Measurements from ENCODE around the gene KCNQ1.

Gene KCNQ1

DNA sequence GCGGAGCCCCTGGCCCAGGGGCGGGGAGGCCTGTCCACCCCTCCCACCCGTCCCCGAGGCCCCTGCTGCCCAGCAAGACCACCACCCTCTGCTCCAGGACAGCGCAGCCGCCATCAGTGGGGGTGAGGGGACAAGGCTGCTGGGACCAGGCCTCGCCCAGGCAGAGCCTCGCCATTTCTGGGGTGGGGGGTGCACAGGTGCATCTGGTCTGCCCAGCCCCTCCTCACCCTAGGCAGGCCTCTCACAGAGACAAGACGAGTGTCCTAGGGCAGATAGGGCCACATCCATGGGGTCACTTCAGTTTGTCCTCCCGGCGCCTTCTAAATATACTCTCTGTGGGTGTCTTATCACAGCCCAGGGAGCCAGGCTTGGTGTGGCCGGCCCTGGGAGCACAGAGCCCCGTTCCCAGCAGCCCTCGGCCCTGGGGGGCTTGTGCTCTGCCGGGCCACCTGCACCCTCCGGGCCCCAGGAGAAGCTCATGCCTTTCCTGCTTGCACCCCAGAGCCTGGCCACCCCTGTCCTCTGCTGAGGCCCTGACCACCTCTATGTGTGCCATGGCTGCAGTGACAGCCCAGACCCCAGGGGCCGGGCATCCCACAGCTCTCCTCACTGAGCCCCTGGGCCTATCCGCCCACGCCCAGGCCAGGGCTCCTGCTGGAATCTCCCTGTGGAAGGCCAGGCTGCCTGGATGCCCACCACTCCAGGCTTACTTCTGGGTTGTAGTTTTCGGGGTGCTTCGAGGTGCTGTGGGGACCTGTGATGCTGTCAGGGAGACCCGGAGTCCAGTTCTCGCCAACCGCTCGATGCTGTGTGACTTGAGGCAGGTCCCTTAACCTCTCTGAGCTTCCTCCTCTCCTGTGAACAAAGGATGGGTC, 70.8 kb downstream of the KCNQ1 start:
- no peak for DNase-seq

DNA sequence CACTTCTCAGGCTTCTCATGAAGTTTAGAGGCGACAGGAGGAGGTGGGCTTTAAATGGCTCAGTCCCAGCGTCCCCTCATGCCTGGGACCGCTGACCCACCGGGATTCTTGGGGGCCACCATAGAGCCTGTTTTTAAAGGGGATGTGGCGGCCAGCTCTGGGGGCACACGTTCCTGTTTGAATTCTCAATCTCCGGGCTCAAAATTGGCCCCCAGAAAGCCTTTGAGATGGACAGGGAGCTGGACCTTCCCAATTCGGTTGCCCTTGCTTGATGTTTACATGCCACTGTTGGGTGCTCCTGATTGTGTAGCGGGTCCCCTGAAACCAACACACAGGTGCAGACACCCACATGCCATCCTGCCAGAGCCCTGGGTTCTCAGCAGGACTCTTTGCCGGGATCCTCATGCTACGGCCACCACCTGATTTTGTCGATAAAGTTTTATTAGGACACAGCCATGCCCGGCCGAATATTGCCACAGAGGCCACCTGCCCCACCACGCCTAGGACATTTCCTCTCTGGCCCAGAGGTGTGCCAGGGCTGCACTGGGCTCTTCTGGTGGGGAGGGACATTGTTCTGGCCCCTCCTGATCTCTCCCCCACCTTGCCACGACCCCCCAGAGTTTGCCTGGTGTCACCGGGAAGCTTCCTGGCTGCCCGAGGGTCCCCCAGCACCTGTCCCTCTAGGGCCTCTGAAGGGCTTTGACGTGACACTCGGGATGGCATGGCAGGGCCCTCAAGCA, 71.6 kb downstream of the KCNQ1 start:
- DNase-seq: no peak

DNA sequence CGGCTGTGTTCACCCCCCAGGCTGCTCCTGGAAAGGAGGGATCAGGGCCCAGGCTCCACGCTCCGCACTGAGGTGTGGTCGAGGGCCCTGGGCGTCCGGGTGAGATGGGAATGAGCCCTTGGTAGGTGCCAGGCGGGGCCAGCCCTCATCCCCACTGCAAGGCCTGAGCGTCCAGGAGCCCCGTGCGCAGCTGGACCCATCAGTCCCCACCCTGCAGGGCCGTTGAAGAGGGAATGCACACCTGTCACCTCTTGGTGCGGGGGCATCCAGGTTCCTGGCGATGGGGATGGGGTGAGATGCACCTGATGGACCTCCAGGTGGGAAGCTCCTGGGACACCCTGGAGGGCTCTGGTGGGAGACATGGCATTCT, 72.2 kb downstream of the KCNQ1 start:
- DNase-seq: no peak

DNA sequence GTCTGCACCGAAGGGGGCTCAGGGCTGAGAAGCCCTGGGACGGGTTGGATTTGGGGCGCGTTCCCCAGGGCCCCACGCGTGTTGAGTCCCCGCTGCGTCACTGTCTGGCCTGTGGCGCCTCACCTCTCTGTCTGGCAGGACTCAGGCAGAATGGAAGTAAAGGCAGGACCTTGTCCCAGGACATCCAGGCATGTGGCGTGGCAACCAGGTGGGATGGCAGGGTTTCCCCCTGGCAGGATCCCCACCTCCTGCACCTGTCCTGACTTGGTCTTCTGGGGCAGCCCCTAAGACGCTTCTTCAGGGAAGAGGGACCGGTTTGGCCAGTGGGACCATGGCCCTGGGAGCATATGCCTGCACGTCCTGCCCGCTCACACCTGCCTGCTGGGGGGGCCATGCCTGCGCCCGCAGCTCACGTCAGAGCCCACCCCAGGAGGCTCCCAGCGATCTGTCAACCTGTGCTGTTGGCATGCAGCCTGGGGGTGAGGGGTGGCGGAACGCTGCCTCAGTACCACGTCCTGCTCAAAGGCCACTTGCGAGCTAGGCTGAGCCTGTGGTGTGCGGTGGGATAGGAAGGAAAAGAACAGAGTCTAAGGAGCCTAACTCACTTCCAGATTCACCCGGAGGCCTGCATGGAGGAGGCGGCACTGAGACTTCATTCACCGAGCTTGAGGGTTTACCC, 72.7 kb downstream of the KCNQ1 start:
- no peak for DNase-seq

DNA sequence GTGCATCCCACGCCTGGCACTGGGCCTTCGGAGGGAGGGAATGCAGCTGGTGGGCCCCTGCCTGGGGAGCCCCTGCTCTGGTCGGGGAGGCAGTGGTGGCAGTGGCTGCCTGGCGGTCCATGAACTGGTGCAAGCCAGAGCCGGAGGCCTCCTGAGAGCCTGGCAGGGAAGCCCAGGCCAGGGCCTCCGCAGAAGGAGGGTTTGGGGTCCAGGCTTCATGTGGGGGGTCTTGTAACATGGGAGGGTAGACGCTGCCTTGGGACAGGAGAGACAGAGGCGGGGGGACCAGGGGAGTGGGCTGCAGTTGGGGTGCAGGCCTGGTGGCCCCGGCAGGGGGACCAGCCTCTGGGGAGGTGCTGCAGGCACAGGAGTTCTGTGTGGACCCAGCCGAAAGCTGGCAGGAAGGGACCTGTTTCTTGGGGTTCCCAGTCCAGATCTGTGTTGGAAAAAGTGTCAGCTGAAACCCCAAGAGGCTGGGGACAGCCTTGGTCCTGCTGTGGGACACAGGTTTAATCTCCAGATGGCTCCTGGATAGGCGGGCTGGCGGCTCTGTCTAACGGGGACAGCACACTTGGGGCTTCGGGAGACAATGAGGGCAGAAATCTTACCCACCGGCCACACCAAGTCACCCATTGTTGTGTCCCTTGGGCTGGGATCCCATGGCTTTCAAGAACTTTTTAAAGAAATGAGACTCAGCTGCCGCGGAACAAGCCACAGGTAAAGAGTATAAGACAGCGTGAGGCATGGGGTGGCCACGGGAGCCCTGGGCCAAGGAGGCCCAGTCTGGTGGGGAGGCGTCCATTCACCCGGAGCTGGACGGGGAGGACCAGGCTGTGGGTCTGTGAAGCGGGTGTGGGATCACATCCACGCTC, 73.5 kb downstream of the KCNQ1 start:
- DNase-seq: no peak

DNA sequence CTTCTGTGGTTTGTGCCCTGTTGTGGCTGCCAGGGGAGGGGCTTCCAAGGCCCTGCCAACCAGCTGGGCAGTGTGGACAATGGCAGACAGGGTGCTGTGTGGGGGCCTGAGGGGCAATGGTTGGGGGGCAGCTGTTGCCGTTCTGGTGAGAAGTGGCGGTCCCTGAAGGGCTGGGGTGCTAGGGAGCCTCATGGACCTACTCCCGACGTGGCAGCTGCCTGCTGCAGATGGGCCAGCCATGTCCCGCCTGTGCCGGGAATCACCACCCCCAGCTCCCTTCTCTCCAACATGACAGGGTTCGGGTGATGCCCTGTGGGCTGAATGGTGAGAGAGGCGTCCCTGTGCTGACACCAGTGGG, 74.2 kb downstream of the KCNQ1 start:
- no peak for DNase-seq

DNA sequence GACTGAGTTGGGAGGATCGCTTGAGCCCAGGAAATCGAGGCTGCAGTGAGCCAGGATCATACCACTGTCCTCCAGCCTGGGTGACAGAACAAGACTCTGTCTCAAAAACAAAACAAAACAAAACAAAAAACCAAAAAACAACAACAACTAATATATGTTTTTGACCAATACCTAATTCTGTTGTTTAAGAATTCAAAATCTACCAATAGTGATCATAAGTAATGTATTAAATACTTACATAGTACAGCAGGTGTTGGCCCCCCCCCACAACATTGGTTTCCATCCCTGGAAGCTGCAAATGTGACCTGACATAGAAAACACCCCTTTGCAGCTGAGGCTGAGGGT, 74.7 kb downstream of the KCNQ1 start:
- DNase-seq: no peak

DNA sequence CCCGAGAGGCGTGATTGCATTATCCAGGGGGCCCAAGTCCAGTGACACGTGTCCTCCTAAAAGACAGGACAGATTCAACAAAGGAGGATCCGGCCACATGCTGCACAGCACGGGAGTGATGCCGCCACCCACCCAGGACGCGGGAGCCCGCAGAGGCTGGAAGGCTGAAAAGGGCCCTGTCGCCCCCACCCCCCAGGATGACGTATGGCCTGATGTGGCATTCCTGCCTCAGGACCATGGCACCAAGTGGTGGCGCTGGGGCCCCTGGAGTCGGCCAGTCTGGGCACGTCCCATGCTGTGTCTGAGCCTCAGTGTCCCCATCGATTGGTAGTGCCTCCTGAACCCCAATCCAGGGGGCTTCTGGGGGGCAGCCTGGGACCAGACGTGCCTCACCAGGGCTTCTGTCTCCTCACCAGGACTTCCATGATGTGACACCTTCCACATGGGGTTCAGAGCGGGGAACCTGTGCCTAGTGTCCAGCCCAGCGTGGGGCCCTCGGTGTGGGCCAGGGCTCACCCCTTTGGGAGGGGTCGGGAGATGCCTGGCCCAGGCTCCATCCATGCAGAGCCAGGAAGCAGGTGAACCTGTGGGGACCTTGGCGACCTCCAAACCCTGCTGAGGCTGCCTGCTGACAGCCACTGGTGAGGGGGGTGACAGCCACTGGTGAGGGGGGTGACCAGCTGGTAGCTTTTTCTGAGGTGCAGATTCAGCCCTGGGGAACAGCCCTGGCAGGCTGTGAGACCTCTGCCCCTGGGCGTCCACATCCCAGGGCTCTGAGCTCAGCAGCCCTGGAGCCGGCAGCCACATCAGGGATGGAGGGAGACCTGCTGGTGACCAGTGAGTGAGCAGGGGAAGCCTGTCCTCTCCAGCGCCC, 75.3 kb downstream of the KCNQ1 start:
- no peak for DNase-seq

DNA sequence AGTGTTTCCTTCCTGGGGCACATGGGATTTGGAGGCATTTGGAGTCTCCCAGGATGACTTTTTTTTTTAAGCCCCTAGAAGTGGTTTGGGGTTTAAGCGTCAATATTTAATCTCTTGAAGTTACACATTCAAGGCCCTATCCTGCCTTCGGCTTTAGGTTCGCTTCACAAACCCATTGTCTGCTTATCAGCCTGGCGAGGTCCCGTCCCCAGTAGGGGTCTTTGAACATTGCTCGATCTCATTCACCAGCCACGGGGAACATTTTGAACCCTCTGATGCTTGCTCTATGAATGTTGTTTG, 75.9 kb downstream of the KCNQ1 start:
- no peak for DNase-seq

DNA sequence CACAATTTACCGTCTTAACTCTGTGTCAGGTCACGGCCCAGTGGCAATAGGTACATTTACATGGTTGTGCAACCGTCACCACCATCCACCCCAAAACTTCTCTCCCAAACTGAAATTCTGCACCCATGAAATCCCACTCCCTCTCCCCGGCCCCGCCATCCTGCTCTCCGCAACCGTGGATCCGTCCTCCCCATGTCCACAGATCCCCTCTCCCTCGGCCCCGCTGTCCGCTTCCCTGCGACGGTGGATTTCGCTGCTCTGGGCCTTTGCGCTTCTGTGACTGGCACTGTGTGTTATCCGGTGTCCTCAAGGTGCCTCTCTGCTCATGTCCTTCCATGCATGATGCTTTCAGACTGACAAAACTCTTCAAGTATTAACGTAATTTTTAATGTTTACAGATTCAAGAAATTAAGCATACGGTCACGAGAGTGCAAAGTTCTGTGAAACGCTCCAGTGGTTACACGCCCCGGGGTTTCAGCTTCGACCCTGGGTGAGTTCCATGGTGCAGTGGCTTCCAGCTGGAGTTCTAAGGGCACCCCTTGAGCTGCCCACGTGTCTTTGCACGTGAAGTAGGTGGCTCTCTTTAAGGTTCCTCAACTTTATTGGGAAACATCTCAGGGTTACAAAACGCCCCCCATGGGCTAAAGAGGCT, 76.4 kb downstream of the KCNQ1 start:
- DNase-seq: no peak

DNA sequence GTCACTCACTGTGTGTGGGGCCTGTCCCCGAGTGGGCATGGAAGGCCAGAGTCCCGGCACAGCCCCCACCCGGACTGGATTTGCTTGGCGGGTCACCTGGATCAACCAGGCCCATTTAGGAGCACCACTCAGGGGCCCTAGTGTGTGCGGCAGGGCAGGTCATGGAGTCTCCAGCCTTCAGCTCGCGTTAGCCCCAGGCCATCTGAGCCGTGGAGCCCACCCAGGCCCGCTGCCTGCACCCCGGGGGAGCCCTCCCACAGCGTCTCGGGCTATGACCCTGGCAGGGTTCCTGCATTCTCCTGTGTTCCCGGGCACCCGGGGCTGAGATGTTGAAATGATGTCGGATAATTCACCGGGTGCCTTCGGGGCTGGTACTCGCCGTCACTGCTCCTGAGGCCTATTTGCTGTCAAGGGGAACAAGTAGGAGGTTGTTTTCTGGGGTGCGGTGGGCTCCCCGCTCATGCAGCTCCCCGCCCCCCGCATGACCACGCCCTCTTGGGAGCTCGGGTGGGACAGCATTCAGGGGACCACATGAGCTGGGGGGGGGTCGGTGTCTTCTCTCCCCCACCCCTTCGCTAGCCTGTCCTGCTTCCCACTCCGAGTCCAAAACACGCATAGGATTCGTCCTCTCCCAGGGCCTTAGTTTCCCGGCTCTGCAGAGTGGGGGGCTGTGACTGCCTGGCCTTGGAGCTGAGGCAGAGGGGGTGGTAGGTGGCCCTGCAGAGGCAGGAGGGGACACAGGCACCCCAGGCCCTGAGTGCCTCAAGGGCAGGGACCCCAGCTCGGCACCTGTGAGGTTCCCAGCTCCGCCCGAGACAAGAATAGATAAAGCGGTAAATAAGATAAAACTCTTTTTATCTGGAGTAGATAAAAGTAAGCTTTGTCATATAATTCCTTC, 77.2 kb downstream of the KCNQ1 start:
- no peak for DNase-seq

DNA sequence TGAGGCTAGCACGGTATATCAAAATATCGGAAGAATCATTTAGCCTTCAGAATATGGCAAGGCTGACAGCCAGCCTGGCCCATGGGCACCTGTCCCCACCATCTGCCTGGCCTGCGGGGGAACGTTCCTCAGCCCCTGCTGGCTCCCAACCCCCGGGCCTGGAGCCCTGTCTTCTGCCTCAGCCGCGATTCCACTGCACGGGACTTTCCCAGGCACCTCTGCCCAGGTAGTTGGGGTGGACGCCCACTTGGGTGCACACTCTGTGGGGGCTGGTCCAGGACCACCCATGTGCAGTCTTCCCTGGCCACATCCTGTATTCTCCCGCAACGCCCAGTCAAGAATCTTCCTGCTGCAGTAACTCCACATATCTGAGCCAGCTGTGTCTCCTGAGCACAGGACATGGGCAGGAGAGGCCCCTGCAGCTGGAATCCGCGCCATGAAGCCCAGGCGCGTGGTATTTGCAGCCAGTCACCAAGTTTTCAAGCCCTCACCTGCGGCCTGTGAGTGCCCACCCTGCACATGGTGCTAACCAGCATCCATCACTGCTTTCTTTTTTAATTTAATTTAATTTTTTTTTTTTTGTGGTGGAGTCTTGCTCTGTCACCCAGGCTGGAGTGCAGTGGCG, 77.9 kb downstream of the KCNQ1 start:
- no peak for DNase-seq

DNA sequence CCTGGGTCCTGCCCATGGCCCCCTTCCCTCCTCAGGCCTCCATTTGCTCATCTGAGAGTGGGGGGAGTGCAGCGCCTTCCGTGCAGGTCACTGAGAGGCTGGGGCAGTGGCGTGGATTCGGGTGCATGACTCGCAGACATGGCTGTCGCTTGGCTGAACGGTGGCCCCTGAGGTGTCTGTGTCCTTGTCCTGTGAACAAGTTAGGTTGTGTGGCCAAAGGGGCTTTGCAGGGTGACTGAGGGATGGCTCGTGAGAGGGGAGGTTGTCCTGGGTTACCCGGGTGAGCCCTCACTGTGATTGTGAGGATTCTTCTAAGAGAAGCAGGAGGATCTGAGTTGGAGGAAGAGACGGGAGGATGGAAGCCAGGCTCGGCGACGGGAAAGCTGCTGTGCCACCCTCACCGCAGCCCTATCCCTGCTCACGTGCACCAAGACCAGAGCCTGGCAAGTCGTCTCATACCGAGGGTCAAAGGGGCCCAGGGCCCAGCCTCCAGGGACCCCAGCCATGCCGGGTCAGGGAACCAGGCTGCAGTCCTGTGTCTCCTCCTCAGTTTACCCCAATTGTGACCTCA, 79.1 kb downstream of the KCNQ1 start:
- DNase-seq: no peak

DNA sequence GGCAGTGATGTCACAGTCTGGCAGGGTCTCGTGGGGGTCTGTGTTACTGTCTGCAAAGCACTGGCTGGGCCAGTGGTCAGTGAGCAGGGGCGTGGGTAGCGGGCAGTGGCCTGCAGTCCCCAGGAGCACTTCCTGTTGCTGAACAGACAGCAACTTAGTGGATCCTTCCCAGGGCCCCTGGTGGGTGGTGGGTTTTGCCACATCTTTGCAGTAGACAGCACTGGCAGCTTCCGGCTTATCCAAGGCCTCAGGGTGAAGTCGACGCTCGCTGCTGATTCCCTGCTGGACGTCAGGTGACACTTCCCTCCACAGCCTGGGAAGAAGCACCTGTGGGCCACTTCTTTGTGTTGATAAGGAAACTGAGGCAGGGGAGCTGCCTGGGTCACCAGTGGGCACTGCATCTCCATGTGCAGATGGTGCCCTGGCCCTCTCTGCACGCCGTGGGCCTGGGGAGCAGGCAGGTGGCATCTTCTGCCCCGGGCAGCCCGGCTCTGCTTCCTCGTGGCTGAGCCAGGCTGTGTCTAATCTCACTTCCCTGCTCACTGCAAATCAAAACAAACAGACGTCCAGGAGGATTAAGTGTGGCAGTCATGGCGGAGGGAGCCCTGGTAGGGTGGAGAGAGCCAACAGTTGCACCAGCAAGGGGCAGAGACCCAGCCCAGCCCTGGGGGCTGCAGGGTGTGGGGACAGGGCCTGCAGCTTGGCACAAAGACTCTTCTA, 79.8 kb downstream of the KCNQ1 start:
- DNase-seq: no peak

DNA sequence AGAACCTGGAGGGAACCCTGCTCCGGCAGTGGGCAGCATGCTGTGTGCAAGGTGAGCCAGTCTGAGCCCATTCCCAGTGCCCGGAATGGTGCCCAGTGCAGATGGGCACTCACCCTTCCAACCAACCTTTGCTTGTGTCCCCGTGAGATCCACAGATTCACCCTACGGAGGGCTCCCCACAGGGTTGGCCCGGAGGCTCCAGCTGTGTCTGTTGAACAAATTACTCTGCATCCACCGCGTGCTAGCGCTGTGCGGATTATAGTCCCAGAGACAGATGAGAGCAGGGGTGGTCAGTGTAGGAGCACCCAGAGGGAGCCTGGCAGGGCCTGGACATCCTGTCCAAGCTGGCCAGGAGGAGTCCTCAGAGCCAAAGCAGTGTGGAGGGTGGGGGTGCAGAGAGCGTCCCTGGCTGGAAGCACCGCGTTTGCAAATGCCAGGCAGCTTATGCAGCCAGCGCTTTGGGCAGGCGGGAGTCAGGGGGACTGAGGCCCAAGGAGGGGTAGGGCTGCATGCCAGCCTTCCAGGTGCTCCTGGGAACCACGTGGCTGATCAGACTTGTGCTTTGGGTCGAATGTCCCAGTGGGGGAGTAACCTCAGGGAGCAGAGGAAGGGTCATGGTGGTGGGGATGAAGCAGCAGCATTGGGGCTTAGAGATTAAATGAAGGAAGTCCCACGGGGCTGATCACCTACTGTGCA, 80.5 kb downstream of the KCNQ1 start:
- DNase-seq: no peak

DNA sequence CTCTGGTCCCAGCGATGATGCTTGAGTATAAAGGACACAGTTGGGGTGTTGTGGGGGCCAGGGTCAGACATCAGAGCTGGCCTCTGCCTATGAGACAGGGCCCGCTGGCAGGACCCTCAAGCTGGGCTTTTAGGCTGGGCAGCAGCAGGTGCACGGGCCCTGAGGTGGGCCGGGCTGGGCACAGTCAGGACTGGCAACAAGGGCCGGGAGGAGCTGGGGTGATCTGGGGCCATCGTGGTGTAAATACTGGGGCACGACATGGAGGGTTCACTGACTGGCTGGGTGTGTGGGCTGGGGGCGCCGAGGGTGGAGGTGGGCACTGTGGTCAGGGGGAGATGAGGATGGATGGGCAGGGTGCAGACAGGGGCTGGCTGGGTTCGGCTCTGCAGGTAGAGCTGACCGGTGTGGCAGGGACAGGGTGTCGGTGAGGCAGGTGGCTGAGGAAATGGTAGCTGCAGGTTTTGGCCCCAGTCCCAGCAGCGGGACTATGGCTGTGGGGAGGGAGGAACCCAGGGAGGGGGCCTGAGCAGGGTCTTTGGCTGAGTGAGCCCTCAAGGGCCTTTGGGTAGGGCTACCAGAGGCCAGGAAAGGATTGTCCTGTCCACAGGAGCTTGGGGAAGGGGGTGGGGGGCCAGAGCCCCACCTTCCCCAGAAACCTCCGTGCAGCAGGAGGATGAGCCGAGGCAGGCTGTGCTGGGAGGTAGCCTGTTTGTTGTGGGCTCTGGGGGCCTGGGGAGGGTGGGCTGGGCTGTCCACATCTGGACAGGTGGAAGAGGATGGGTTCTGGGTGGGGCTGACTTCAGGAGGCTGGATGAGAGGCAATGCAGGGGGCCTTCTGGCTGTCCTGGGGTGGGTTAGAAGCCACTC, 81.4 kb downstream of the KCNQ1 start:
- DNase-seq: no peak

DNA sequence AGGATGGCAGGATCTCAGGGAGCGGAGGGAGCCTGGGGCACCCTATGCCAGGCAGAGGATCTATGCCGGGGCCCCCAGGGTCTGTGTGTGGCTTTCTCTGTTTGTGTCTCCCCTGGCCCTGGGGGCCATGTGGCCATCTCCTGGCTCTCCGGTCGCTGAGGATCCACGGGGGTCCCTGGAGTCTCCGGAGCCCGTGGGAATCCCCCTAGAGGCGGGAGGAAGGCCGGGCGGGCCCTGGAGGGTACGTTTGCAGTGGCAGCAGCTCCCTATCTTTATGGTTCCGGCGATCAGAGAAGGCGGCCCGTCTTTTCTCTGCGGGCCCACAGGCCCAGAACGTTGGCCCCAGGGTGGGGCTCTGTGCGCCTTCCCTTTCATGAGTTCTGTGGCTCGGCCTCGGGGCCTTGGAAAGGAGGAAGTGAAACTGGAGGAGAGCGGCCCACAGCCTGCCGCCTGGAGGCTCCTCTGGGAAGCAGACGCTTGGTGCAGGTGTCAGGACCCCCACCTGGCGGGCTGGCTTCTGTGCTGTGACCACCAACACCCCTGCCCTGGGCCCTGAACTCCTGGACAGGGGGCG, 82.1 kb downstream of the KCNQ1 start:
- no peak for DNase-seq

Data from amniotic stem cell (primary cell).